ENCODE data around the gene PKHD1.

Gene PKHD1

DNA sequence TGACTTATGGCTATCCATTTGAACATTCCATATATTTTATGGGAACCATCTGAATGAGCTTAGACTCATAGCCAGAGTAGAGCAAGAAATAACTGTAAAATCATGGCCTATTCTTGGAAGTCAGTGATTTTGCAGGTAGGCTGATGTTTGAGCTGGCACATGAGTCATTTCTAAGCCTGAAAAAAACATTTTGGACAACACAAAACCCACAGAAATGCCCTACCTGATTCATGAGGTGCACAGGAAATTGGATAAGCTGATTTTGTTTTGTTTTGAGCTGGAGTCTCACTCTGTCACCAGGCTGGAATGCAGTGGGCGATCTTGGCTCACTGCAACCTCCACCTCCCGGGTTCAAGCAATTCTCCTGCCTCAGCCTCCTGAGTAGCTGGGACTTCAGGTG is 443.0 kb downstream of the PKHD1 start:
- H3K4me3 ChIP-seq (ENCODE audit: low read depth, low read length) = no peak overlapping the region
- DNase-seq (ENCODE audit: low read depth) = no peak
- TF ChIP-seq MYC (IDR thresholded peaks at IDR 0.05; ENCODE audit: low read depth, low read length) = no peak
- TF ChIP-seq, protein P1, sequence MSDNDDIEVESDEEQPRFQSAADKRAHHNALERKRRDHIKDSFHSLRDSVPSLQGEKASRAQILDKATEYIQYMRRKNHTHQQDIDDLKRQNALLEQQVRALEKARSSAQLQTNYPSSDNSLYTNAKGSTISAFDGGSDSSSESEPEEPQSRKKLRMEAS (IDR thresholded peaks at IDR 0.05; ENCODE audit: low read depth, low read length) = no peak
- no peak for TF ChIP-seq POLR2A (IDR thresholded peaks at IDR 0.05; ENCODE audit: extremely low read depth, insufficient read length)
- TF ChIP-seq, protein P2, sequence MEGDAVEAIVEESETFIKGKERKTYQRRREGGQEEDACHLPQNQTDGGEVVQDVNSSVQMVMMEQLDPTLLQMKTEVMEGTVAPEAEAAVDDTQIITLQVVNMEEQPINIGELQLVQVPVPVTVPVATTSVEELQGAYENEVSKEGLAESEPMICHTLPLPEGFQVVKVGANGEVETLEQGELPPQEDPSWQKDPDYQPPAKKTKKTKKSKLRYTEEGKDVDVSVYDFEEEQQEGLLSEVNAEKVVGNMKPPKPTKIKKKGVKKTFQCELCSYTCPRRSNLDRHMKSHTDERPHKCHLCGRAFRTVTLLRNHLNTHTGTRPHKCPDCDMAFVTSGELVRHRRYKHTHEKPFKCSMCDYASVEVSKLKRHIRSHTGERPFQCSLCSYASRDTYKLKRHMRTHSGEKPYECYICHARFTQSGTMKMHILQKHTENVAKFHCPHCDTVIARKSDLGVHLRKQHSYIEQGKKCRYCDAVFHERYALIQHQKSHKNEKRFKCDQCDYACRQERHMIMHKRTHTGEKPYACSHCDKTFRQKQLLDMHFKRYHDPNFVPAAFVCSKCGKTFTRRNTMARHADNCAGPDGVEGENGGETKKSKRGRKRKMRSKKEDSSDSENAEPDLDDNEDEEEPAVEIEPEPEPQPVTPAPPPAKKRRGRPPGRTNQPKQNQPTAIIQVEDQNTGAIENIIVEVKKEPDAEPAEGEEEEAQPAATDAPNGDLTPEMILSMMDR (IDR thresholded peaks at IDR 0.05; ENCODE audit: low read depth, low read length) = no peak

DNA sequence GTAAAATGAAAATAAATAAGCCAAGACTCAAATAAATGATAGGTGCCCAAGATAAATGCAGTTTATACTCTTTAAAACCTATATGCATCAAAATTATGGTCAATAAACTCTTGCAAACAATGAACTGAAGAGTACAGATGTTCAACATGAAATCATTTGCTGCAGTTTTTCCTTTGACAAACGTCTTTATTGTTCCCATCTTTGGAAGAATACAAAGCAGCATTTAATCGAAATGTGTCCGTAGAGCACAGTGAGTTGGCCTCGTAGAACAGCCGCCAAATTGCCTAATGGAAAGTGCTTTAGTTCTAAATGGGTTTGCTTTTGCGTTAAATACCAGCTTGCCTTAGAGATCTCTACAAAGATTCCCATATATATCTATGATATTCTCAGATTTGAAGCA is 447.4 kb downstream of the PKHD1 start:
- TF ChIP-seq, protein P2 (IDR thresholded peaks at IDR 0.05; ENCODE audit: low read depth, low read length) = no peak
- TF ChIP-seq MYC (IDR thresholded peaks at IDR 0.05; ENCODE audit: low read depth, low read length) = no peak
- DNase-seq (ENCODE audit: low read depth) = no peak
- no peak overlapping the region for H3K4me3 ChIP-seq (ENCODE audit: low read depth, low read length)

DNA sequence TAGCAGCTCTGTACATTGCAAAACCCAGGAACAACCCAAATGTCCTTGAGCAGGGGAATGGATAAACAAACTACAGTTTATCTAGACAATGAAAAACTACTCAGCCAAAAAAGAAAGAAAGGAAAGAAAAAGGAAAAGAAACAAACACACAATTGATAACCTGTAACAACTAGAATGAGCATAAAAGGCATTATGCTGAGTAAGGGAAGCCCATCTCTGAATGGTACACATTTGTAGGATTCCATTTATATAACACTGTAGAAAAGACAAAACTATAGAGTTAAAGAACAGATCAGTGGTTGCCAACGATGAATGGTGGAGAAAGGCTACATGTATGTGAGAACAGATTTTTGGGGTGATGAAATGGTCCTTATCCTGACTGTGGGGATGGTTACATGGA is 454.0 kb downstream of the PKHD1 start:
- TF ChIP-seq, protein P2 (IDR thresholded peaks at IDR 0.05; ENCODE audit: low read depth, low read length) = no peak
- TF ChIP-seq MYC (IDR thresholded peaks at IDR 0.05; ENCODE audit: low read depth, low read length) = no peak
- TF ChIP-seq, protein P1 (IDR thresholded peaks at IDR 0.05; ENCODE audit: low read depth, low read length) = no peak
- TF ChIP-seq POLR2A (IDR thresholded peaks at IDR 0.05; ENCODE audit: extremely low read depth, insufficient read length) = no peak
- DNase-seq (ENCODE audit: low read depth) = no peak
- H3K4me3 ChIP-seq (ENCODE audit: low read depth, low read length) = no peak overlapping the region

DNA sequence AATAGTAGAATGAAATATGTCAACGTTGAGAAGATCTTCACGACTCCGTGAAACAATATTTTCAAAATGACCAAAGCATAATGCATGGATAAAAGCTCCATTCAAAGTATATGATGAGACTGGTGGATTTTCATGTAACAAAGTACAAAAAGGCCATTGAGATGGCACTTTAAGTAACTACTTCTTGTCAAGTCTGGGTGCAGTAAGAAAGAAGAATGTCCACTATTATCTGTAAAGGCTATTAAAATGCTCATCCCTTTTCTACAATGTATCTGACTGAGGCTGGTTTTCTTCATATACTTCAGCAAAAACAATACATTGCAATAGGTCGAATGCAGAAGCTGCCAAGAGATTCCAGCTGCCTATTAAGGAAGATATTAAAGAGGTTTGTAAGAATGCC is 457.4 kb downstream of the PKHD1 start:
- TF ChIP-seq POLR2A (IDR thresholded peaks at IDR 0.05; ENCODE audit: extremely low read depth, insufficient read length) (no peak), MYC (IDR thresholded peaks at IDR 0.05; ENCODE audit: low read depth, low read length) (no peak)
- TF ChIP-seq, protein P2 (IDR thresholded peaks at IDR 0.05; ENCODE audit: low read depth, low read length) = no peak
- TF ChIP-seq, protein P1 (IDR thresholded peaks at IDR 0.05; ENCODE audit: low read depth, low read length) = no peak
- no peak for DNase-seq (ENCODE audit: low read depth)
- no peak overlapping the region for H3K4me3 ChIP-seq (ENCODE audit: low read depth, low read length)

DNA sequence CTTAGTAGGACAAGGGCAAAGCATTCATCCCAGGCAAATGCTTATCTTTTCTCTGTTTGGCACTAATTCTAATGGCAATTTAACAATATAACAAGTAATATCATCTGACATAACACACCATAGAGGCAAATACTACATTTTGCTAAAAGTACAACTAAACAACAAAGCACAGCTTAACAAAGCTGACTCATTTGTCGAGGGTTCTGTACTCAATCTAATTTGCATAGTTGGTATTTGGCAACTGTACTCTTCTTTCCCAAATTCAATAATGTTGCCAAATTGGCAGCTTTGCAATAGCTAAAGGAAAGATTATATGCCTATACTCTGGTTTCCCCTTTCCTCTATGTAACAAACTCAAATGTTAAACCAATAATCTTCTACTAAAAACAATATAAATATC is 461.0 kb downstream of the PKHD1 start:
- DNase-seq (ENCODE audit: low read depth) = no peak
- TF ChIP-seq, protein P2 (IDR thresholded peaks at IDR 0.05; ENCODE audit: low read depth, low read length) = no peak
- no peak for TF ChIP-seq MYC (IDR thresholded peaks at IDR 0.05; ENCODE audit: low read depth, low read length)
- no peak for TF ChIP-seq POLR2A (IDR thresholded peaks at IDR 0.05; ENCODE audit: extremely low read depth, insufficient read length)
- TF ChIP-seq, protein P1 (IDR thresholded peaks at IDR 0.05; ENCODE audit: low read depth, low read length) = no peak
- H3K4me3 ChIP-seq (ENCODE audit: low read depth, low read length) = no peak overlapping the region

DNA sequence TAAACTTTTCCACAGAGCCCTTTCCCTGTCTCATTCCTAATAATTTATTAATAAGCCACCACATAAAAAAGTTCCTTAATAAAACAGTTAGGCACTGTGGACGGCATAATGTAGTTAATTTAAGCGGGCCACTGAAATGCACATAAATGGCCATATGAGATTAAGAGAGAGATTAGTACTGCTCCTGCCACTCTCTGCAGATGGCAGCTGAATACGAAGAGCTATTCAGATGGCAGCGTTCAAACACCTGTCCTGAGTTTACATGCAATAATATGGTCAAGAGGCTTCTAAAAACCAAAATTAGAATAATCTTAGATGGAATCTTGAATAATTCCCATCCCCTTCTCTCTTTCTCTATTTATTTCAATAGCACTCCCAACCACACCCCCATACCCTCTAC is 461.8 kb downstream of the PKHD1 start:
- no peak overlapping the region for H3K4me3 ChIP-seq (ENCODE audit: low read depth, low read length)
- TF ChIP-seq, protein P2 (IDR thresholded peaks at IDR 0.05; ENCODE audit: low read depth, low read length) = no peak
- TF ChIP-seq POLR2A (IDR thresholded peaks at IDR 0.05; ENCODE audit: extremely low read depth, insufficient read length) (no peak), MYC (IDR thresholded peaks at IDR 0.05; ENCODE audit: low read depth, low read length) (no peak)
- TF ChIP-seq, protein P1 (IDR thresholded peaks at IDR 0.05; ENCODE audit: low read depth, low read length) = no peak
- DNase-seq (ENCODE audit: low read depth) = no peak
